Activated CD8-positive, alpha-beta memory T cell treated with anti-CD3 and anti-CD28 coated beads for 1 hour (primary cell): ENCODE data around the gene MTCL1.

ENCODE experiments used
- DNase-seq, 2 donors: peaks; one replicate each; pipeline ENCODE4 v3.0.0-alpha.2; 2020; ENCODE audit warnings: low read depth in 1 of 2; ENCODE audit errors: extremely low read depth in 1 of 2

MTCL1 gene

DNA sequence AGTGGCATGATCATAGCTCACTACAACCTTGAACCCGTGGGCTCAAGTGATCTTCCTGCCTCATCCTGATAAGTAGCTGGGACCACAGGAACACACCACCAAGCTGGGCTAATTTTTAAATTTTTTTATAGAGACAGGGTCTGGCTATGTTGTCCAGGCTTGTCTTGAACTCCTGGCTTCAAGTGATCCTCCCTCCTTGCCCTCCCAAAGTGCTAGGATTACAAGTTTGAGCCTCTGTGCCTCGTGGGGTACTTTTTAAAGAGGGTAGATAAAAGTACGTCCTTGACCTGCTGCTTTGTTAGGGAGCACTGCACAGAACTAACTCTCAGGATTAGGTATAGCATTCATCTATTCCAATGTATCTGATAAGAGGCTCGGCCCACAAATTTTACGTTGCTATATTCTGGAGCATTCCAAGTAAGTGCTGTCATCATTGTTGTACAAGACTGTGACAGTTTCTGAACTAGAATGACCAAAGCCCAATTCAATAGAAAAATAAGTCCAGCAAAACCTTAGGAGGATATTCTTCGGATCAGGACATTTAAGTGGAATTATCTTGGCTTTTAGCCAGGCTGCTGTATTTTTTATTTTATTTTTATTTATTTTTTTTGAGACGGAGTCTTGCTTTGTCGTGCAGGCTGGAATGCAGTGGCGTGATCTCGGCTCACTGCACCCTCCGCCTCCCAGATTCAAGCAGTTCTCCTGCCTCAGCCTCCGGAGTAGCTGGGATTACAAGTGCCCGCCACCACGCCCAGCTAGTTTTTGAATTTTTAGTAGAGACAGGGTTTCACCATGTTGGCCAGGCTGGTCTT is 4.1 kb downstream of the MTCL1 start:
- DNase-seq, result no peak

DNA sequence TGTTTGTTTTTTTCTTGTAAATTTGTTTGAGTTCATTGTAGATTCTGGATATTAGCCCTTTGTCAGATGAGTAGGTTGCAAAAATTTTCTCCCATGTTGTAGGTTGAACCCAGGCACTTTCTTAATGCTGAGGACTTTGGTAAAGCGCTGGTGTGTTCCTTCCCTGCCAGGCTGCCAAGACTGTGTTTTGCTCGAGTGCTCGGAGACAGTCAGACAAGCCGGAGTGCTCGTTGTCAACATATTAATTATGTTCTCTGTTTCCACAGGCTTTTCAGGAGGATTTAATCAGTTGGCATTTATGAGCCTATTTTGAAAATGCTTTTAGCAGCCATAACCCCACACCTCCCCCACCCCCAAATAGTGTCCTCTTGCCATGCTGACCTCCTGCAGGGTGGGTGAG is 6.4 kb downstream of the MTCL1 start:
- DNase-seq, result no peak

GRCh38 chr18:8713691-8714090 is 8.3 kb downstream of the MTCL1 start:
- DNase-seq, result no peak

DNA sequence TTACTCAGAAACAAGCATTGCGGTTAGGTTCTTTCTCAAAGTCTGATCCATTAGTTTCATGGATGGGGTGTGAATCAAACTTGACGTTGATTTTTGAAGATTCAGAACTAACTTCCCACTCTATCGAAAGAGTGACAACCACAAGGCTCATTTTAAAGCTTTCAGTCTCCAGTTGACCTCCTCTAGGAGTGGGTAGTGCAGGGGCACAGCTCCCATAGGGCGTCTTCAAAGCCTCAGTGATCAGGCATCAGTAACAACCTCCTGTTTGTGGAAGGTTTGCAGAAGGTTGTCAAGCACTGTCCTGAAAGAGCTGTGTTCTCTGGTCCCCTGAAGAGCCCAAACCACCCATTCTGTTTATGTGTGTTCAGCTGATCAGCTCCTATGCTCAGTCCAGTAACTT is 10.2 kb downstream of the MTCL1 start:
- no peak for DNase-seq

DNA sequence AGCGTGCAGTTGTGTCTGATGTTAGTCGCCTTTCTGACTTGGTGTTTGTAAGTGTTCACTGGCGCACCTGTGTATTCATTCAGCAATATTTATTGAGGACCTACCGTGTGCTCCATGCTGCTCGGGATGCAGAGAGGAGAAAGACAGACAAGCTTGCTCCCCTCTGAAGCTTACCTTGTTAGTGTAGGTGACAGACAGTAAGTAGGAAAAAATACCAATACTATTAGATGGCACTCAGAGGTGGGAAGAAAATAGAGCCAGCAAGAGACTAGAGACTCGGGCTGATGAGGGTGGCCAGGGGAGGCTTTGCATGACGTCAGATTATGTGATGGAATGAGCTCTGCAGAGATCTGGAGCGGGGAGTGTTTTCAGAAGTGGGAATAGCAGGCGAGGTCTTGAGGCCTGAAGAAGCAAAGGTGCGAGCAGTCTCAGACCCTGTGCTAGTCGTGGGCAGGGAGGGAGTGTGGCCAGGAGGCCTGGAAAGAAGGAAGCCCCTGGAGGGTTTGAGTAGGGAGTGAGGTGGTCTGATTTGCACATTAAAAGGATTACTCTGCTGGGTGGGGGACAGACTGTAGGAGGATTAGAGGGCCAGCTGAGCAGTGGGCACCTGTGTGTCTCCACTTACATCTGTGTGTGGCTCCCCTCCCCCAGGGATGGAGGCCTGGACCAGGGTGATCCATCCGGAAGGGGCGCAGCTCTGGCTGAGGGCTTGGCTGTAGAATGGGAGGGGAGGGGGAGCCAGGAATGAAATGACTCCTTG is 11.8 kb downstream of the MTCL1 start:
- DNase-seq, result no peak

GRCh38 chr18:8718401-8718913 is 13.1 kb downstream of the MTCL1 start:
- DNase-seq, result no peak

- DNase-seq, result no peak
Measured at GRCh38 chr18:8719192-8719591, 13.8 kb downstream of the MTCL1 start.

GRCh38 chr18:8720141-8720540 is 14.8 kb downstream of the MTCL1 start:
- DNase-seq, result no peak

GRCh38 chr18:8721094-8721669 is 15.8 kb downstream of the MTCL1 start:
- no peak for DNase-seq

- DNase-seq, result no peak
Measured at GRCh38 chr18:8721716-8722115, 16.4 kb downstream of the MTCL1 start.

DNA sequence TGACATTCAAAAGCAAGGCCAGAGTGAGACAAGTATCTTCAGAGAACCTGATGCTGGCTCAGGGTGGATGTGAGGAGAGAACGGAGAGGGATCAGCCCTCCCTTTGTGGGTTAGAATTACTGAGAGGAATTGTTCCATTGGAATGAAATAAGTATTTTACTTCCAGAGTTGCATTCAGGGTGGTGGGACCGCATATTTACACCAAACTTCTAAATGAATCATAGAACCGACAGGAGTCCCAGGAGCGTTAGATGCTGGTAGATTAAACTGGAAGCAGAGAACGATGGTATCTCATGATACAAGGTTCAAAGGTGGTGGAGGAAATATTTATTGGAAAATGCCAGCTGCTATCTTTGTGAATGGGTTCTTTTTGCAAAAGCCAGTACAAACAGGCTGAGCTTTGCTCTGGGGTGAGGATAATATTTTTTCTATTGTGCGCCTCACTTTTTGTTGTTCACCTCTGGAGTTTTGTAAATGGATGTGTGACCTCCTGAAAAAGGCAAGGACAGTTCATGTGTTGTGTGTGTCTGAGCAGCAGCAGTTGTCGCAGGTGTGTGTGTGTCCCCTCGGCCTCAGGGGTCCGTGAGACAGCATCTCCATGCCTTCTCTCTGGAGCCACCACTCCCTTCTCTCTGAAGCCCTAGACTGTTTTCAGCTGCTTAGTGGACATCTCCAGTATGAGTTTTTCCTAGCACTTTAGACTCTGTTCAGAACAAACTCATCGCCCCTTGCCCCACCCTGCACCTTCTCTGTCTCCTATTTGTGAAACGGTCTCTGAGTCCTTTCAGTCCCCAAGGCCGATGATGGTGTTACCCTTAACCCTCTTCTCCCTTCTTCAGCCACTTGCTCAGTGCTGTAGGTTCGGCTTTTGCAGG is 17.8 kb downstream of the MTCL1 start:
- no peak for DNase-seq

DNA sequence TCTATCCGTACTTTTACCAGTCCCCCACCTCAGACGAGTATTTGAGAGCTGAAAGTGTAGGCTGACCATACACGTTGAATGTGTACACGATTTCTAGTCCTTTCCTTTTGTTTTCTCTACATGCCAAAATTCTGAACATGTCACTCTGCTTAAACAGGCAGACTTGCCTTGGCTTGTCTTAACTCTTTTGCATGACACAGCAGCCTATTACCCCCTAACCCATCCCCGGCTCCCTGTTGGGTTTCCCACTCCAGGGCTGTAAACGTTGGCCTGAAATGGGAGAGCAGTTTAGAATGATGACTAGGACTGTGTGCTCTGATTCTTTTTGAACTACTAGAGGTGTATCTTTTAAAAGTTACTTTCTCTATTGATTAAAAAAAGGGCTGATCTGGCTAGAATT is 19.1 kb downstream of the MTCL1 start:
- no peak for DNase-seq

- no peak for DNase-seq
Measured at GRCh38 chr18:8726281-8726680, 20.9 kb downstream of the MTCL1 start.

GRCh38 chr18:8726963-8727705 is 21.8 kb downstream of the MTCL1 start:
- no peak for DNase-seq

- DNase-seq, result no peak
Measured at GRCh38 chr18:8730080-8730827, 24.9 kb downstream of the MTCL1 start.

DNA sequence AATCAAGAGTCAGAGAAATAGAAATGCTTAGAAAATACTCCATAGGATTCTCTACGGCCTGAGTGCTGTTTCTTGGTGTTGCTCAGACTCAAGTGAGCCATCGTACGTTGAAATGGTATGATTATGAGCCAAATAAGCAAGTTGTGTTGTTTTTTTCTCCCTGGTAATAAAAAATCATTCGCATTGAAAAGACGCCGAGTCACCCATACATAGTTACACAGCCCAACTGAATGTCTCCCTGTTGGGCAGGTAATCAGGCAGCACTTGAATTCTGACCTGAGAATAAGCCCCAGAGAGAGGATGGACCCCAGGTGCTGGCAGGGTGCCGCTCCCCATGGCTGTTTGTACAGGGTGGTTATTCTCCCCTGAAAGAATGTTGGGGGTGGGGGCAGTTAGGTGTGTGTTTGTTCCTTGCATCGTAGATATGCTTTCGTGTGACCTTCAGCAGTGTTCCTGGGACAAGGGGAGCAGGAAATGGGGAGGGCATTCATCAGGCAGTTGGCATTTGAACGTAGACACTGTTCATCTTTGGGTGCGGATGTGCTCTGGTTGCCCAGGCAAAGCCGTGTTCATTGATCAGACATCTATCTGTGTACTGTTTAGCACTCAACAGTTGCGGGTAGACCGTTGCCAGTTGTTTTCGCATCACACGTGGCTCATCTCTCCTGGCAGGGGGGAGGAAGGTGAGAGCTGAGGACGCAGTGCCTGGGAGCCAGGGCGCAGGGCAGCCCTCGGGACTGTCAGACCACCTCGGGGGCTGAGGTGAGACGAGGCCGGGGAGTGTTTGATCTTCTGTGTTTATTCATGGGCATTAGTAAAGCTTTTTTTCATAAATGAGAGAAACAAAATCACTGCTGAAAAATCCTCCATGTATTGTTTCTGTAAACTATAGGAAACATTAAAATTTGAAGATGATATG is 27.3 kb downstream of the MTCL1 start:
- no peak for DNase-seq

DNA sequence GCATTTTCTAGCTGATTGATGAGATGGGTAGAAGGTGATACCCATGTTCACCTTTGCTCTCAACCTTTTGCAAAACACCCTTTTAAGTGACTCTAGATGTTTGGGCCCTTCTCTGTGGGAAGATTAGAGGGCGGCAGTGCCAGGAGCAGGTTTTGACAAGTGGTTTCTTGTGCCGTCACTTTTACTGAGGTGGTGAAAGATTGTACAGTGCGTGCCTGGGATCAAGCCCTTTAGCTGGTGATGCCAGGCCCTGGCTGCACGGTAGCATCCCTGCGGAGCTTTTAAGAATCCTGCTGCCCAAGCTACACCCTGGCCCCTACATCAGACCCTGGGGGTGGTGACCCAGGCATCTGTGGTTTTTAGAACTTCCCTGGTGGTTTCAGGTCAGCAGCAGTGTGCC is 29.1 kb downstream of the MTCL1 start:
- no peak for DNase-seq

- no peak for DNase-seq
Measured at GRCh38 chr18:8735274-8735673, 29.9 kb downstream of the MTCL1 start.
